HepG2 (cell line): Measurements from ENCODE around the gene MRPS5. TPM values are rescaled to one million over a fixed set of nuclear protein-coding genes. Genes with fewer than 3 reads are reported as not detected.

Experiments
- ARNT ChIP-seq: fragments of 450-650 bp; IDR thresholded peaks from 2 replicates; pipeline ENCODE4 v1.6.1; 2017
- ARNTL ChIP-seq: sonication (generic); formaldehyde crosslinking; IDR thresholded peaks from 2 replicates; pipeline ENCODE4 v1.4.0; 2020; ENCODE audit warnings: mild to moderate bottlenecking, missing genetic modification reagents
- BHLHE40 ChIP-seq: IDR thresholded peaks from 2 replicates; pipeline ENCODE4 v1.6.1; 2011; ENCODE audit warnings: low read length, improper control_type of control experiment
- CC2D1A ChIP-seq: sonication (generic); formaldehyde crosslinking; IDR thresholded peaks from 2 replicates; pipeline ENCODE4 v1.8.1; 2023; ENCODE audit warnings: mild to moderate bottlenecking, missing genetic modification reagents
- ELF3 ChIP-seq: IDR thresholded peaks from 2 replicates; pipeline ENCODE4 v1.6.1; 2016; ENCODE audit warnings: missing genetic modification reagents, missing compliant biosample characterization
- ETV6 ChIP-seq: sonication (generic); formaldehyde crosslinking; conservative IDR thresholded peaks from 2 replicates; pipeline ENCODE4 v1.4.0; 2020; ENCODE audit warnings: missing genetic modification reagents
- HES4 ChIP-seq: sonication (generic); formaldehyde crosslinking; IDR thresholded peaks from 2 replicates; pipeline ENCODE4 v1.9.0; 2021; ENCODE audit warnings: mild to moderate bottlenecking, missing genetic modification reagents, borderline replicate concordance
- MTF2 ChIP-seq: sonication (generic); formaldehyde crosslinking; IDR thresholded peaks from 2 replicates; pipeline ENCODE4 v1.5.0; 2020; ENCODE audit warnings: missing genetic modification reagents, borderline replicate concordance
- NFE2L2 ChIP-seq: fragments of 150-350 bp; IDR thresholded peaks from 2 replicates; pipeline ENCODE4 v1.6.1; 2014; ENCODE audit warnings: low read length
- TEAD3 ChIP-seq: optimal IDR thresholded peaks from 2 replicates; pipeline ENCODE3; 2016; ENCODE audit warnings: borderline replicate concordance
- ZBTB7B ChIP-seq: sonication (generic); formaldehyde crosslinking; IDR thresholded peaks from 2 replicates; pipeline ENCODE4 v1.4.0; 2020; ENCODE audit warnings: missing genetic modification reagents
- ZFAT ChIP-seq: sonication (generic); formaldehyde crosslinking; conservative IDR thresholded peaks from 2 replicates; pipeline ENCODE4 v1.8.1; 2023; ENCODE audit warnings: missing genetic modification reagents, inconsistent platforms
- ZIK1 ChIP-seq: sonication (generic); formaldehyde crosslinking; IDR thresholded peaks from 2 replicates; pipeline ENCODE4 v1.5.0; 2020; ENCODE audit warnings: mild to moderate bottlenecking, low read depth, missing genetic modification reagents, borderline replicate concordance
- ZNF484 ChIP-seq: sonication (generic); formaldehyde crosslinking; IDR thresholded peaks from 2 replicates; pipeline ENCODE4 v1.5.1; 2020; ENCODE audit warnings: mild to moderate bottlenecking, low read depth, missing genetic modification reagents, borderline replicate concordance
- ZNF550 ChIP-seq: sonication (generic); formaldehyde crosslinking; IDR thresholded peaks from 2 replicates; pipeline ENCODE4 v1.4.0; 2020; ENCODE audit warnings: mild to moderate bottlenecking, missing genetic modification reagents, borderline replicate concordance
- ZNF564 ChIP-seq: sonication (generic); formaldehyde crosslinking; IDR thresholded peaks from 2 replicates; pipeline ENCODE4 v1.8.1; 2023; ENCODE audit warnings: mild to moderate bottlenecking, missing genetic modification reagents
- ZNF615 ChIP-seq: sonication (generic); formaldehyde crosslinking; IDR thresholded peaks from 2 replicates; pipeline ENCODE4 v1.5.0; 2020; ENCODE audit warnings: mild to moderate bottlenecking, missing genetic modification reagents, borderline replicate concordance
- ZNF674 ChIP-seq: sonication (generic); formaldehyde crosslinking; IDR thresholded peaks from 2 replicates; pipeline ENCODE4 v1.5.0; 2020; ENCODE audit warnings: low read depth, mild to moderate bottlenecking, missing genetic modification reagents
- ZSCAN20 ChIP-seq: sonication (generic); formaldehyde crosslinking; IDR thresholded peaks from 2 replicates; pipeline ENCODE4 v1.4.0; 2020; ENCODE audit warnings: missing genetic modification reagents, mild to moderate bottlenecking, borderline replicate concordance
- polyA plus RNA-seq, 8 experiments: library from polyadenylated mRNA; depleted of rRNA in 3 of 8; stranded (reverse) in 7 of 8; unstranded in 1 of 8; fragments of >200 nt; fragmentation: Illumina TruSeq in 4 of 8; extraction: Trizol in 4 of 8; gene quantifications; 2 replicates each; pipeline versions ENCODE4 v1.2.1 to v1.2.3, GENCODE V29; 2011 to 2016; ENCODE audit warnings: low read depth in 4 of 8, missing spikeins in 1 of 8, mixed read lengths in 1 of 8; ENCODE audit not compliant: insufficient read depth in 1 of 8
- total RNA-seq, 5 experiments: library from RNA; depleted of rRNA; stranded (reverse); fragments of >200 nt; fragmentation: Illumina TruSeq; extraction: Trizol; gene quantifications; 2 replicates each; pipeline ENCODE4 v1.2.3, GENCODE V29; 2016; ENCODE audit warnings: low read depth in 1 of 5
- TF ChIP-seq, protein P1 (sequence below): sonication (generic); formaldehyde crosslinking; IDR thresholded peaks from 2 replicates; pipeline ENCODE4 v1.4.0; 2020; ENCODE audit warnings: low read depth, mild to moderate bottlenecking, missing genetic modification reagents
- TF ChIP-seq, protein P2 (sequence below): sonication (generic); formaldehyde crosslinking; IDR thresholded peaks from 2 replicates; pipeline ENCODE4 v1.8.0; 2023; ENCODE audit warnings: mild to moderate bottlenecking, missing genetic modification reagents
- TF ChIP-seq, protein P3 (sequence below): sonication (generic); formaldehyde crosslinking; IDR thresholded peaks from 2 replicates; pipeline ENCODE4 v1.5.0; 2020; ENCODE audit warnings: mild to moderate bottlenecking, missing genetic modification reagents, moderate library complexity
- TF ChIP-seq, protein P4 (sequence below): IDR thresholded peaks from 2 replicates; pipeline ENCODE4 v1.6.1; 2016; ENCODE audit warnings: low read depth, borderline replicate concordance
- TF ChIP-seq, protein P5 (sequence below): sonication (generic); formaldehyde crosslinking; IDR thresholded peaks from 2 replicates; pipeline ENCODE4 v1.5.0; 2020; ENCODE audit warnings: missing genetic modification reagents, mild to moderate bottlenecking, borderline replicate concordance
- TF ChIP-seq, protein P6 (sequence below): IDR thresholded peaks from 2 replicates; pipeline ENCODE4 v1.6.1; 2016; ENCODE audit warnings: missing compliant biosample characterization, missing genetic modification reagents, borderline replicate concordance

Gene MRPS5
- total and polyA plus RNA-seq, 2 of the 13 experiments (the other 11 are each of a cell fraction or from before 2014, with no cell fraction given), result 98.8 to 134 TPM

DNA sequence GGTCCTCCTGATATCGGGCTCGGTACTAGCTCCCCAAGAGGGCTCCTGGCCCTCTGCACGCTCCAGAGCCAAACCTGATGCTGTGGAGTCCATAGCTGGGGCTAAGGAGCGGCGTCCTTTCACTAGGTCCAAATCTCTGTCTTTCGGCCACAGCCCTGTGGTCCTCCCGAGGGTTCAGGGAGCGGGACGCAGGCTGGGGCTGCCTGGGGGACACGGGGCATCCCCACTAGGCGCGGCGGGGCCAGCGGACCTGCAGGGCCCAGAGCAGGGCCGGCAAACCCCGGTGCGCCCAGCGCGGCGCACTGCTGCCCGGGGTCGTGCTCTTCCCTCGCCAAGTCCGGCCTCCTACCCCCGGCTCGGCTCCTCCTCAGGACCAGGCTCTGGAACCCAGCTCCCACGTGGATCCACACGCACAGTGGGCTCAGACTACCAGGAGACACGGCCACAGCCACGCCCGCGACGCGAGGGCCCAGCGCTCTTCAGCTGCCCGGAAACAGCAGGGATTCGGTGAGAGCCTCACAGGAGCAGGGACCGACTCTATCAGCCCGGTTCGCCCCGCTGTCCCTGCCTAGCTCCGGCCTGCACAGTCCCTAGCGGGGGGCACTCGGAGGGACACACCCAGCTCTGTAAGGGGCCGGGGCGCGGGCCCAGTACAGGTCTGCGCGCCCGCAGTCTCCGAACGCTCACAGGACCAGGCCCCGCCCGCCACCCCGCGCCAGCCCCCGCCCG is 37.4 kb upstream of the MRPS5 start (continued):
- TF ChIP-seq, protein P1, sequence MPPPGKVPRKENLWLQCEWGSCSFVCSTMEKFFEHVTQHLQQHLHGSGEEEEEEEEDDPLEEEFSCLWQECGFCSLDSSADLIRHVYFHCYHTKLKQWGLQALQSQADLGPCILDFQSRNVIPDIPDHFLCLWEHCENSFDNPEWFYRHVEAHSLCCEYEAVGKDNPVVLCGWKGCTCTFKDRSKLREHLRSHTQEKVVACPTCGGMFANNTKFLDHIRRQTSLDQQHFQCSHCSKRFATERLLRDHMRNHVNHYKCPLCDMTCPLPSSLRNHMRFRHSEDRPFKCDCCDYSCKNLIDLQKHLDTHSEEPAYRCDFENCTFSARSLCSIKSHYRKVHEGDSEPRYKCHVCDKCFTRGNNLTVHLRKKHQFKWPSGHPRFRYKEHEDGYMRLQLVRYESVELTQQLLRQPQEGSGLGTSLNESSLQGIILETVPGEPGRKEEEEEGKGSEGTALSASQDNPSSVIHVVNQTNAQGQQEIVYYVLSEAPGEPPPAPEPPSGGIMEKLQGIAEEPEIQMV, result no peak
- no peak for TF ChIP-seq ZNF674
- TF ChIP-seq CC2D1A (CRISPR knock-in tag), result no peak
- no peak for TF ChIP-seq ZFAT (CRISPR knock-in tag)
- no peak for TF ChIP-seq ZNF550
- no peak for TF ChIP-seq ZIK1
- TF ChIP-seq, protein P2, sequence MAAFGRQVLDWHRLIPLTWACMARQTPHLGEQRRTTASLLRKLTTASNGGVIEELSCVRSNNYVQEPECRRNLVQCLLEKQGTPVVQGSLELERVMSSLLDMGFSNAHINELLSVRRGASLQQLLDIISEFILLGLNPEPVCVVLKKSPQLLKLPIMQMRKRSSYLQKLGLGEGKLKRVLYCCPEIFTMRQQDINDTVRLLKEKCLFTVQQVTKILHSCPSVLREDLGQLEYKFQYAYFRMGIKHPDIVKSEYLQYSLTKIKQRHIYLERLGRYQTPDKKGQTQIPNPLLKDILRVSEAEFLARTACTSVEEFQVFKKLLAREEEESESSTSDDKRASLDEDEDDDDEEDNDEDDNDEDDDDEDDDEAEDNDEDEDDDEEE (CRISPR knock-in tag), result no peak; the same call in 1 of the 2 replicates
- TF ChIP-seq ZNF564 (CRISPR knock-in tag), result no peak
- TF ChIP-seq, protein P3, sequence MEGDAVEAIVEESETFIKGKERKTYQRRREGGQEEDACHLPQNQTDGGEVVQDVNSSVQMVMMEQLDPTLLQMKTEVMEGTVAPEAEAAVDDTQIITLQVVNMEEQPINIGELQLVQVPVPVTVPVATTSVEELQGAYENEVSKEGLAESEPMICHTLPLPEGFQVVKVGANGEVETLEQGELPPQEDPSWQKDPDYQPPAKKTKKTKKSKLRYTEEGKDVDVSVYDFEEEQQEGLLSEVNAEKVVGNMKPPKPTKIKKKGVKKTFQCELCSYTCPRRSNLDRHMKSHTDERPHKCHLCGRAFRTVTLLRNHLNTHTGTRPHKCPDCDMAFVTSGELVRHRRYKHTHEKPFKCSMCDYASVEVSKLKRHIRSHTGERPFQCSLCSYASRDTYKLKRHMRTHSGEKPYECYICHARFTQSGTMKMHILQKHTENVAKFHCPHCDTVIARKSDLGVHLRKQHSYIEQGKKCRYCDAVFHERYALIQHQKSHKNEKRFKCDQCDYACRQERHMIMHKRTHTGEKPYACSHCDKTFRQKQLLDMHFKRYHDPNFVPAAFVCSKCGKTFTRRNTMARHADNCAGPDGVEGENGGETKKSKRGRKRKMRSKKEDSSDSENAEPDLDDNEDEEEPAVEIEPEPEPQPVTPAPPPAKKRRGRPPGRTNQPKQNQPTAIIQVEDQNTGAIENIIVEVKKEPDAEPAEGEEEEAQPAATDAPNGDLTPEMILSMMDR (CRISPR knock-in tag), result no peak
- TF ChIP-seq, protein P4, sequence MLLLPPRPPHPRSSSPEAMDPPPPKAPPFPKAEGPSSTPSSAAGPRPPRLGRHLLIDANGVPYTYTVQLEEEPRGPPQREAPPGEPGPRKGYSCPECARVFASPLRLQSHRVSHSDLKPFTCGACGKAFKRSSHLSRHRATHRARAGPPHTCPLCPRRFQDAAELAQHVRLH, result no peak
- TF ChIP-seq ZNF615 (CRISPR knock-in tag), result no peak
- no peak for TF ChIP-seq ARNT
- TF ChIP-seq, protein P5, sequence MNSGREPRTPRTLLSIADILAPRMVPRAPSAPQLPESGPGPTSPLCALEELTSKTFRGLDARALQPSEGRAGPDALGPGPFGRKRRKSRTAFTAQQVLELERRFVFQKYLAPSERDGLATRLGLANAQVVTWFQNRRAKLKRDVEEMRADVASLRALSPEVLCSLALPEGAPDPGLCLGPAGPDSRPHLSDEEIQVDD (CRISPR knock-in tag), result no peak; the same call in 1 of the 2 replicates
- TF ChIP-seq HES4 (CRISPR knock-in tag), result peak; percentile 24
- no peak for TF ChIP-seq NFE2L2
- TF ChIP-seq ARNTL (CRISPR knock-in tag), result no peak
- TF ChIP-seq MTF2 (CRISPR knock-in tag), result no peak
- TF ChIP-seq TEAD3 (CRISPR knock-in tag), result peak; percentile 14
- no peak for TF ChIP-seq ZSCAN20 (CRISPR knock-in tag)
- TF ChIP-seq, protein P6, sequence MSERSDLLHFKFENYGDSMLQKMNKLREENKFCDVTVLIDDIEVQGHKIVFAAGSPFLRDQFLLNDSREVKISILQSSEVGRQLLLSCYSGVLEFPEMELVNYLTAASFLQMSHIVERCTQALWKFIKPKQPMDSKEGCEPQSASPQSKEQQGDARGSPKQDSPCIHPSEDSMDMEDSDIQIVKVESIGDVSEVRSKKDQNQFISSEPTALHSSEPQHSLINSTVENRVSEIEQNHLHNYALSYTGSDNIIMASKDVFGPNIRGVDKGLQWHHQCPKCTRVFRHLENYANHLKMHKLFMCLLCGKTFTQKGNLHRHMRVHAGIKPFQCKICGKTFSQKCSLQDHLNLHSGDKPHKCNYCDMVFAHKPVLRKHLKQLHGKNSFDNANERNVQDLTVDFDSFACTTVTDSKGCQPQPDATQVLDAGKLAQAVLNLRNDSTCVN (CRISPR knock-in tag), result no peak
- no peak for TF ChIP-seq ZNF484 (CRISPR knock-in tag)
- TF ChIP-seq ZBTB7B (CRISPR knock-in tag), result 0 out of 2 replicates have a peak, but pooled peaks have one; percentile 9
- no peak for TF ChIP-seq ELF3 (CRISPR knock-in tag)
- TF ChIP-seq BHLHE40, result no peak
- no peak for TF ChIP-seq ETV6
